ENCODE measurements around the gene EHD2.

DNA sequence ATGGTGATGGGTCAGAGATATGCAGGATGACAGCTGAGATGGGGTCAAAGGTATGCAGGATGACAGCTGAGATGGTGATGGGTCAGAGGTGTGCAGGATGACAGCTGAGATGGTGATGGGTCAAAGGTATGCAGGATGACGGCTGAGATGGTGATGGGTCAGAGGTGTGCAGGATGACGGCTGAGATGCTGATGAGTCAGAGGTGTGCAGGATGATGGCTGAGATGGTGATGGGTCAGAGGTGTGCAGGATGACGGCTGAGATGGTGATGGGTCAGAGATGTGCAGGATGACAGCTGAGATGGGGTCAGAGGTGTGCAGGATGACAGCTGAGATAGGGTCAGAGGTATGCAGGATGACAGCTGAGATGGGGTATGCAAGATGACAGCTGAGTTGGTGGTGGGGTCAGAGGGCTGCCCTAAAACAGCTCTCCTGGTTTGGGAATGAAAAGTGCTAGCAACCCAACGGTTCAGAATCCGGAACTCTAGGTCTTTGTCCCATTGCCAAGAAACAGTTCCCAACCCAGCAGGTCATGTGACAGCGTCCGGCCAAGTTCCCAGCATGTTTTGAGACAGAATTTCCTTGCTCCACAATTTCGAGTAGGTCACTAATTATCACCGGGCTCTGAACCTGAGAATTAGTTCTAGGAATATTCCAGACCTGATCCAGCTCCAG, 68.5 kb downstream of the EHD2 start:
- TF ChIP-seq, protein P1, sequence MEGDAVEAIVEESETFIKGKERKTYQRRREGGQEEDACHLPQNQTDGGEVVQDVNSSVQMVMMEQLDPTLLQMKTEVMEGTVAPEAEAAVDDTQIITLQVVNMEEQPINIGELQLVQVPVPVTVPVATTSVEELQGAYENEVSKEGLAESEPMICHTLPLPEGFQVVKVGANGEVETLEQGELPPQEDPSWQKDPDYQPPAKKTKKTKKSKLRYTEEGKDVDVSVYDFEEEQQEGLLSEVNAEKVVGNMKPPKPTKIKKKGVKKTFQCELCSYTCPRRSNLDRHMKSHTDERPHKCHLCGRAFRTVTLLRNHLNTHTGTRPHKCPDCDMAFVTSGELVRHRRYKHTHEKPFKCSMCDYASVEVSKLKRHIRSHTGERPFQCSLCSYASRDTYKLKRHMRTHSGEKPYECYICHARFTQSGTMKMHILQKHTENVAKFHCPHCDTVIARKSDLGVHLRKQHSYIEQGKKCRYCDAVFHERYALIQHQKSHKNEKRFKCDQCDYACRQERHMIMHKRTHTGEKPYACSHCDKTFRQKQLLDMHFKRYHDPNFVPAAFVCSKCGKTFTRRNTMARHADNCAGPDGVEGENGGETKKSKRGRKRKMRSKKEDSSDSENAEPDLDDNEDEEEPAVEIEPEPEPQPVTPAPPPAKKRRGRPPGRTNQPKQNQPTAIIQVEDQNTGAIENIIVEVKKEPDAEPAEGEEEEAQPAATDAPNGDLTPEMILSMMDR (conservative IDR thresholded peaks at IDR 0.05 in 1 of 2, IDR thresholded peaks at IDR 0.05 in 1 of 2; ENCODE audit: extremely low read depth in 1 of 2, insufficient read depth in 1 of 2, low read depth in 1 of 2, low read length in 2 of 2), result no peak
- TF ChIP-seq EZH2 (IDR thresholded peaks at IDR 0.05; ENCODE audit: borderline replicate concordance, low read length), result no peak
